OCI-LY3 (cell line): Measurements from ENCODE around the gene ZNF839.

Experiments
- H2AFZ ChIP-seq: fragments of 200-600, 300-600 bp; shearing (Covaris generic); 2 replicates; pipeline ENCODE4 v1.6.0; 2014; ENCODE audit warnings: antibody characterized with exemption, low read depth, low read length
- H3K27ac ChIP-seq: fragments of 200-600, 300-600 bp; sonication (generic); 2 replicates; pipeline ENCODE4 v1.5.1; 2014; ENCODE audit warnings: mild to moderate bottlenecking, low read length, moderate library complexity, mixed read lengths
- H3K27me3 ChIP-seq: fragments of 200-600, 300-600 bp; sonication (generic); 2 replicates; pipeline ENCODE4 v1.6.1; 2014; ENCODE audit warnings: low read depth, low read length, mixed read lengths
- H3K36me3 ChIP-seq: fragments of 200-600, 300-600 bp; sonication (generic); replicated peaks from 2 replicates; pipeline ENCODE3; 2014; ENCODE audit warnings: low read depth, low read length, mixed read lengths
- H3K4me1 ChIP-seq: fragments of 300-600, 200-600 bp; sonication (generic); 2 replicates; pipeline ENCODE4 v1.6.1; 2014; ENCODE audit warnings: low read length, mixed read lengths
- H3K4me2 ChIP-seq: fragments of 200-600, 300-600 bp; sonication (generic); 2 replicates; pipeline ENCODE4 v1.6.1; 2014; ENCODE audit warnings: low read length, mixed read lengths
- H3K4me3 ChIP-seq: fragments of 300-600, 200-600 bp; sonication (generic); 2 replicates; pipeline ENCODE4 v1.5.1; 2014; ENCODE audit warnings: antibody characterized with exemption, mild to moderate bottlenecking, low read length, moderate library complexity
- H3K79me2 ChIP-seq: fragments of 300-600, 200-600 bp; shearing (Covaris generic); 2 replicates; pipeline ENCODE4 v1.6.1; 2014; ENCODE audit warnings: mild to moderate bottlenecking, low read length, mixed read lengths
- H3K9ac ChIP-seq: fragments of 300-600, 200-600 bp; shearing (Covaris generic); 2 replicates; pipeline ENCODE4 v1.6.0; 2014; ENCODE audit warnings: mild to moderate bottlenecking, low read length, moderate library complexity
- H3K9me3 ChIP-seq: fragments of 200-600, 300-600 bp; shearing (Covaris generic); 2 replicates; pipeline ENCODE4 v1.6.1; 2014; ENCODE audit warnings: low read length, mixed read lengths; ENCODE audit not compliant: insufficient read depth
- H4K20me1 ChIP-seq: fragments of 200-600, 300-600 bp; sonication (generic); 2 replicates; pipeline ENCODE4 v1.6.1; 2016; ENCODE audit warnings: low read length, mixed read lengths; ENCODE audit not compliant: insufficient read depth
- EZH2phosphoT487 ChIP-seq: fragments of 200-600 bp; shearing (Covaris generic); IDR thresholded peaks from 2 replicates; pipeline ENCODE4 v1.6.1; 2018; ENCODE audit warnings: antibody characterized with exemption, mixed run types, low read depth
- TF ChIP-seq, protein P1 (sequence below): fragments of 200-600, 300-600 bp; sonication (generic); IDR thresholded peaks from 2 replicates; pipeline ENCODE4 v1.5.1; 2014; ENCODE audit warnings: antibody characterized with exemption, low read length, low read depth

The ZNF839 gene

DNA sequence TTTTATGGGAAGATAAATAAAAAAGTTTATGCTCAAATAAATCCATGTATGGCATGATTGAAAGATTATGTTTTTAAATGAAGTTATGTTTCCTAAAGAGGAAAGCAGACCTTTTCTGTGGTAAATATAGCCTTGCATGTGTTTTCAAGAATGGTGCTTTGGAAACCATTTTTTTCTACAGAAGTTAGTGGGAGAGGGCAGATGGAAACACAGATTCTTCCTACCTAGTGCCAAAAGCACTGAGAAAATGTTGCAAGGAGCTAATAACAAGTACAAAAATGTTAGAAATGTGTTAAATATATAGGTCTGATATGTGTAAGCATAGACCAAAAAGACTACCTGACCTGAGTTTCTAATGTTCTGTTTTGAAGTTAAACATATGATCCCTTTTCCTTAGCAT lies 67.5 kb downstream of the ZNF839 start:
- H3K79me2 ChIP-seq, result no peaks in the 10 kb centered on the region
- TF ChIP-seq EZH2phosphoT487, result no peak
- TF ChIP-seq, protein P1, sequence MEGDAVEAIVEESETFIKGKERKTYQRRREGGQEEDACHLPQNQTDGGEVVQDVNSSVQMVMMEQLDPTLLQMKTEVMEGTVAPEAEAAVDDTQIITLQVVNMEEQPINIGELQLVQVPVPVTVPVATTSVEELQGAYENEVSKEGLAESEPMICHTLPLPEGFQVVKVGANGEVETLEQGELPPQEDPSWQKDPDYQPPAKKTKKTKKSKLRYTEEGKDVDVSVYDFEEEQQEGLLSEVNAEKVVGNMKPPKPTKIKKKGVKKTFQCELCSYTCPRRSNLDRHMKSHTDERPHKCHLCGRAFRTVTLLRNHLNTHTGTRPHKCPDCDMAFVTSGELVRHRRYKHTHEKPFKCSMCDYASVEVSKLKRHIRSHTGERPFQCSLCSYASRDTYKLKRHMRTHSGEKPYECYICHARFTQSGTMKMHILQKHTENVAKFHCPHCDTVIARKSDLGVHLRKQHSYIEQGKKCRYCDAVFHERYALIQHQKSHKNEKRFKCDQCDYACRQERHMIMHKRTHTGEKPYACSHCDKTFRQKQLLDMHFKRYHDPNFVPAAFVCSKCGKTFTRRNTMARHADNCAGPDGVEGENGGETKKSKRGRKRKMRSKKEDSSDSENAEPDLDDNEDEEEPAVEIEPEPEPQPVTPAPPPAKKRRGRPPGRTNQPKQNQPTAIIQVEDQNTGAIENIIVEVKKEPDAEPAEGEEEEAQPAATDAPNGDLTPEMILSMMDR, result no peak
- H3K4me1 ChIP-seq, result no peaks in the 10 kb centered on the region
- no peaks in the 10 kb centered on the region for H4K20me1 ChIP-seq
- no peak overlapping the region for H3K9ac ChIP-seq
- no peak overlapping the region for H2AFZ ChIP-seq
- no peaks in the 10 kb centered on the region for H3K27me3 ChIP-seq
- H3K4me3 ChIP-seq, result no peak overlapping the region
- no peak overlapping the region for H3K27ac ChIP-seq
- no peaks in the 10 kb centered on the region for H3K9me3 ChIP-seq
- no peak overlapping the region for H3K4me2 ChIP-seq
- no peaks in the 10 kb centered on the region for H3K36me3 ChIP-seq

DNA sequence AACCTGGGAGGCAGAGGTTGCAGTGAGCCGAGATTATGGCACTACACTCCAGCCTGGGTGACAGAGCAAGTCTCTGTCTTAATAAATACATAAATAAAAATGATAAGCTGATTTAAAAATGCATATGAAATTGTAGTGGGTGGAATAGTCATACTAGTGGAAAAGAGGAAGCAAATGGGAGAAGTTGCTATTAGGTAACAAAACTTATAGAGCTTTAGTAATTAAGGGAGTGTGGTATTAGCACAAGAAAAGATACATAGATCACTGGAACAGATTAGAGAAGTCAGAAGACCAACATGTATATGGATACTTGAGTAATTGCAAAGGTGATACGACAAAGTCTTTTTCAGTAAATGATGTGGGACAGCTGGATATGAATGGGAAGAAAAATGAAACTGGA lies 69.7 kb downstream of the ZNF839 start:
- H3K36me3 ChIP-seq, result no peaks in the 10 kb centered on the region
- H3K4me3 ChIP-seq, result no peak overlapping the region
- H3K79me2 ChIP-seq, result no peaks in the 10 kb centered on the region
- no peak overlapping the region for H2AFZ ChIP-seq
- H3K4me1 ChIP-seq, result no peaks in the 10 kb centered on the region
- H3K27me3 ChIP-seq, result no peaks in the 10 kb centered on the region
- no peaks in the 10 kb centered on the region for H3K9me3 ChIP-seq
- H4K20me1 ChIP-seq, result no peaks in the 10 kb centered on the region
- no peak overlapping the region for H3K4me2 ChIP-seq
- no peak overlapping the region for H3K9ac ChIP-seq
- TF ChIP-seq EZH2phosphoT487, result no peak
- TF ChIP-seq, protein P1, result no peak
- H3K27ac ChIP-seq, result no peak overlapping the region

DNA sequence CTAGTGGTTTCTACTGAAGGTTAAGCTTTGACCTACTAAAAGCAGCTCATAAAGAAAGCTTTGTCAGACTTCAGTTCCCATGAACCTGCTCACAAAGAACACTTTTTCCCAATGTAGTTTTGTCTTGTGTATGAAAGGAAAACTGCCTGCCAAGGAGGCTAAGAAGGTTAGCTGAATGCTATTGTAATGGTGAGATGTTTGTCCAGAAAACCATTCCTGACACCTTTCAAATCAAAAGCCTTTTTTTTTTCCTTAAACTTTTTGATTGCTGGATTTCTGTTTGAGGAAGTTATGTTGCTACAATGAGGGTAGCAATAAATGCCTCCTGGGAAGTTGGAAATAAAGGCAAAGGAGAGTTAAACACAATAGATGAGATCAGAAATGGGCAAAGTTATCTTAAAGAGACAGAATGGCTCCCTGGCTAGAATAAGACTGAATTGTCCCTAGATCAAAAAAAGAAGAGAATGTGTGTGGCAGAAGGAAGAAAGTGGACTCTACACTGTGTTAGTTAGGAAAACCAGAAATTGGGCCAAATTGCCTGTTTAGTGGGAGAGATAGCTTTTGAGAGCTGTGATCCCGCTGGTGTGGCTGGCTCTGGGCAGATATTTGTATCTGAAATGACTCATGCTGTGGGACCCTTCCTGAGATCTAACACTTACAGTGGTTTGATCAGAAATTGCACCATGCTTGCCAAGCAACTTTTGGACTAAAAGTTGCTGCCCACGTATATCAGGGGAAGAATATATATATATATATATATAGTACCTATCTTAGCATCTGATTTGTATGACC lies 70.7 kb downstream of the ZNF839 start:
- H3K4me1 ChIP-seq, result no peaks in the 10 kb centered on the region
- no peaks in the 10 kb centered on the region for H3K36me3 ChIP-seq
- H3K9me3 ChIP-seq, result no peaks in the 10 kb centered on the region
- H3K27me3 ChIP-seq, result no peaks in the 10 kb centered on the region
- no peak overlapping the region for H3K27ac ChIP-seq
- H3K4me3 ChIP-seq, result no peak overlapping the region
- no peak overlapping the region for H3K4me2 ChIP-seq
- H2AFZ ChIP-seq, result no peak overlapping the region
- H3K79me2 ChIP-seq, result no peaks in the 10 kb centered on the region
- TF ChIP-seq, protein P1, result no peak
- TF ChIP-seq EZH2phosphoT487, result no peak
- H3K9ac ChIP-seq, result no peak overlapping the region
- H4K20me1 ChIP-seq, result no peaks in the 10 kb centered on the region
